Fibroblast of peridontal ligament (primary cell): ENCODE data around the gene ROBO2.

Source experiments
- DNase-seq: peaks from one replicate; pipeline ENCODE4 v3.0.0-alpha.2; 2010; ENCODE audit errors: extremely low read depth

ROBO2 gene

DNA sequence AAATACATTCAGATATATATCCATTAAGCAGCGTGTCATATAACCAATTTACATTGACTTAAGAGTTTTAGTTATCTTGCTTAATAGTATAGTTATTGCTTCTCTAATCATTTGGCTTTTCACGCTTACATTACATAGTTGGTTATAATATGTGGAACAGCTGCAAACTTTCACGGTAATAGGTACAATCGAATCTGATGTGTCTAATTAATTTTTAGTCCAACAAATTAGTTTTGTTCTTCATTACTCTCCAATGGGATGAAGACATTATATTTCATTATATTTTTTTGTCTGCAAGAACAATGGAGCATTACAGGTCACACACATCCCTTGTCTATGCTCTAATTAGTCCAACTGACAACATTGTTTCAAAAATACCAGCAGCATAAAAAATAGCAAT, 546.3 kb downstream of the ROBO2 start:
- no peak for DNase-seq

DNA sequence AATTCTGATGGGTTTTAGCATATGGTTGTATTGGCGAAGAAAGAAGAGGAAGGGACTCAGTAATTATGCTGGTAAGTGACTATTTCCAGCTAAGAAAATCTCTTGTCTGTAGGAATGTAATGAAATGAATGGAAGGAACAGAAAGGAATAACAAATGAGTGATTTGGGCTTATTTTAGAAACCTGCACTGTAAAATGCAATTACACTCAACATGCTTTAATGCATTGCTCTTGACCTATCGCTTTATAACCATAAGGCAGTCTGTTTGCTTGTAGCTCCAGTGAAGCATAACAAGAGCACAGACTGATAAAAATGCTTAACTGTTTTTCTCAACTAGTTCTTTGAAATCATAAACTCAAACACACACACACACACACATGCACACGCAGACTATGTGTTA, 549.0 kb downstream of the ROBO2 start:
- DNase-seq = no peak

DNA sequence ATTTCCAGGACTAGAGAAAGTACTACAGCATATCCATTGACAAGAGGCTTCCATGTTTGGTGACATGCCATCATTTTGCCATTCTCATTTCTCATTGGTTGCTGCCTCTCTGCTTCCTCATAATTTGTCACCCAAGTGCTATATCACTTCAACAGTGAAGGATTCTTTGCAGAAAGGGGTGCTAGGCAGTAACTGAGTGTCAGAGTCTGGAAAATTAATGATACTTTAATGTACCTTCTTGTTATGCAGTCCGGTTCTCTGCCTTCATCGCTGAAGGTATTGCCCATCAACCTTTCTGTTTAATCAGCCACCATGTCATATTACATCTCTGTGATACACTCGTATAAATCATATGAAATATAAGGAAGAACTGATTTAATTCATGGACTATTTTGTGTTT, 550.3 kb downstream of the ROBO2 start:
- no peak for DNase-seq

DNA sequence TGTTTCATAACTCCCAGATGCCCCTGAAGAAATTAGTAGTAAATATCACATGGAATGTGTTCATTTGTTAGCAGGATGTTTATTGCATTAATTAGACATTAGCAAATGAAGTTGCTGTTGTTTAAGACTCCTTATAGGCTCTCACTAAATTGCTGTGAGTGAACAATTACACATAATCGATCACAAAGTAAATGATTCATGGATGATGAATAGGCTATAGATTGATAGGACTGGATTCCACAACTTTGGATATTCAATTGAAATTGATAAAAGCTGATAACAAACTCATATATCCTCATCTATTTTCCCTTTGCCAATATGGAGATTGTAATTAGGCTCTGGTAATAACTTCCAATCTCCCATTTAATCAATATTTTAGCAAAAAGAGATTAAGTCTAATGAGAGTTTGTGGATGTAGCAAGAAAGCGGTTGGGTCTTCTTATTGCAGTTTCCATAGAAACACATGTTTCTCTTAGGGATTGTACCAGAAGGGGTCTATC, 555.5 kb downstream of the ROBO2 start:
- no peak for DNase-seq

DNA sequence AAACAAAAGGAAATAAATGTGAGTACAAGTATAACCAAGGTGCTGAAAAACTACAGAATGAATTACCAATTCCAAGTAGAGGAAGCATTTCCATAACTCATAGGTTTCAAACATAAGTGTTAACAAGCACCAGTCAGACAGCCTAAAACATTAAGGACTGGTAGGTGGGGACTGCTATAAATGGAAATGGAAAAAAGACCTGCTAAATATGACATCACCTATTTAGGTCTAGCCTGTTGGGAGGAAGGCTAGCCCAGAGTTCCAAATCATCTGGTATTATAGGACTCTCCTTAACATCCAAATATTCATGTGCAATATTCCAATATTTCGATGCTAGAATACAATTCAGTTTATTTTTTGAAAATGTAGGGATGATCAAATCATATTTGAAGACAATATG, 560.0 kb downstream of the ROBO2 start:
- DNase-seq = no peak

DNA sequence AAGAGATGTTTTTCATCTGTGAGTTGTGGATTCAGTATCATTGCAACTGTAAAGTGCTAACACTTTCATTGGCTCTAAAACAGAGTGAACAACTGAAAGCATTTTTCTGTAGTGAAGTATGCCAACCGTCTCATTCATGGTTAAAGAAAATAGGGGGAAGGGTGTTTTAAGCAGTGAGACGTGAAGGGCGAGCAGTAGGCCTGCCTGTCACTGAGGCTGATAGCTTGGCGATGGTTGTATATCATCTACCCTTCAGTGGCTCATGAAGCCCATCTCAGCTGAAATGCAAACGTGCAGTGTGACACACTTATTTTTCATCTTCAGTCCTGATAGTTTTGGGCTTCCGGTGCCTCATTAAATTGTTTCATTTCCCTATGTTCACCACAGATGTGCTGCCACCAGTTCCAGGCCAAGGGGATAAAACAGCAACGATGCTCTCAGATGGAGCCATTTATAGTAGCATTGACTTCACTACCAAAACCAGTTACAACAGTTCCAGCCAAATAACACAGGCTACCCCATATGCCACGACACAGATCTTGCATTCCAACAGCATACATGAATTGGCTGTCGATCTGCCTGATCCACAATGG, 562.0 kb downstream of the ROBO2 start:
- no peak for DNase-seq

DNA sequence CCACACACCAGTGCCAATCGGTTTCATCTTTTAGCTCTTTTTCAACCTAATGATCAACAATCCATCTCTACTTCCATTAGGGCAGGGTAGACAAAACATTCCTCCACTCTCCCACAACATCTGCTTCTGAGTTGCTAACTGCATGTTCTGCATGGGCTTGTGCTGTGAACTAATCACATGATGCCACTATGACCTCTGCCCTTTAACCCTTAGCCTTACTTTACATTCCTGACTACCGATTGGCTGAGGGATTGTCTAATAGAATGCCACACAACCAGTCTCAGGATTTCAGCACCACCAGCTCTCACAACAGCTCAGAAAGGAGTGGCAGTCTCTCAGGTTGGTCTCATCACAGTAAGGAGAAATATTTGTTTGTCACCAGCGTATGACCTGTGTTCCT, 562.8 kb downstream of the ROBO2 start:
- DNase-seq = no peak

DNA sequence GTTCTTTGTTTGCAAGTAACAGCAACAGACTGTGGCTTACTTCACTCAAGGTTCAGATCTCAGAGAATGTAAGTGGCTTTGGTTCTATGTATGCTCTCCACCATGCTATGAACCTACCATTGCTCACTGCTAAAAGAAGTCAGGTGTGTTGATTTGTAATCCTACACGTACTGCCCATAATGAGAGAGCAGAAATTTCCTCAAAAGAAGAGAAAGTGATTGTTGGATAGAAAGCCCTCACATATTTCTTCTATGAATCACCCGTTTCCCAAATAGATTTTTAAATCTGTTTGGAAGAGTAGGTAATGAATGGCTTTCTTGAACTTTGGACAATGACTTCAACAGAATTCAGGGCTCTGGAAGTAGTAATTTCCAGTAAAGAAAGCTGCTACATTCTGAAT, 565.4 kb downstream of the ROBO2 start:
- DNase-seq = no peak

DNA sequence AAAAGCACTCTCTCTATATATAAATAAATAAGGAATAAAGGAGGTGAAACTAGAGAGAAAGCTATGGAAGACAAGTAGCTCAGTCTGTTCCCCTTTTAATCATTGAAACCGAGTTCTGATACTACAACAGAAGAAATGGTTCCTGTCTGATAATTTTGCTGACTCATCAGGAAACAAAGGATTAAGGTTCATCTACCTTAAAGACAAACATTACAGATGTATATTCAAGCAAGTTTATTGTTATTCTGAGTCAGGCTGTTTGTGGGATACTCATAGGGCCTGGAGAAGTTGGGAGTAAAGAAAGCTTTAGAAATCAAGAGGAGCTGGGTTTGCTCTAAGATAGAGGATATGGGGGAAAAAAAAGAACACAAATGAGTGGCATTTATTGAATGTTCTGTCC, 566.0 kb downstream of the ROBO2 start:
- DNase-seq = no peak

DNA sequence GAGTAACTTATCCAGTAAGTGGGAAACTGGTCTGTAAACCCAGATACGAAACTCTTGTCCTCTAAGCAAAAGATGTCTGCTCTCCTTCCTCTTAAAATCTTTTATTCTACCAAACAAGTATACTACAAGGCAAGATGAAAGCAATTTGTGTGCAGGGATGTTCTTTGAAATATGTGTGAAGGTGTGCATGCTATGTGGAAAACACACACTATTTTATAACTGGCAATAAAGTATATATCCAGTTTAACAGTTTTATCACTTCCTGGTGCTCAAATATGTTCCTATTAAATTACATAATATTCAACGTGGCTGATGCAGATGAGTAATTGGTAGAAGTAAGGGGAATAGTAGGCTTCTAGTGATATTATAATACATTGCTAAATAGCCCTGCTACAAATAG, 566.5 kb downstream of the ROBO2 start:
- DNase-seq = no peak

DNA sequence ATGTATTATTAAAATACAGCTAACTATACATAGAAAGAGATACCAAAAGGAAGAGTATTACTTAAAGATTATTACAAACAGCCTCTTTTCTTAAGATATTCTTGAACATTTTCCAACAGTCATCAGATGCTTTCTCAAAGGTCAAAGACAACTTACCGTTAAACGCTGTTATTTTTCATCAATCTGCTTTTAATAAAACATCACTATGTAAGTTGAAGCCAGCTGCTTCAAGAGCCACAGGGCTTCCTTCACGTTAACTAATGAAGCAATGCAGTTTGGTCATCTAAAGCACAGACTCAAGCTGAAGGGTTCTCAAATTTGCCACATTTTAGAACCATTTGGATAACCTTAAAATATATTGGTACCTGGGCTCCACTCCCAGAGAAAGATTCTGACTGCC, 578.8 kb downstream of the ROBO2 start:
- no peak for DNase-seq

DNA sequence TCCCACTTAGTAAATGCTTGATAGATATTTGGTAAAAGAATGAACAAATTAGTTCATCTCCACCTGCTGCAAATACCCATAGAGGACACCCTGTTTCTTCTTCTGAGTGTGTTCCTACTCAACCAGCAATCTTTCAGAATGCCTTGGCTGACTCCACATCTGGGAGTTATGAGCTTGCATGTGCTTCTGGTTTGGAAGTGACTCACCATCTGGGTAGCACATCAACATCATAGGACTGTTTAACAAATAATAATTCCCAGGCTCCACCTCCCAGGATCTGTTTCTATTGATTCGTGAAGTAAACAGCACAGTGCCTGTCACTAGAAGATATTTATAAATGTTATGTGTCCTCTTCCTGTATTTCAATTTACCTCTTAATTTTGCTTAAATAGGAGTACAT, 580.1 kb downstream of the ROBO2 start:
- DNase-seq = no peak

DNA sequence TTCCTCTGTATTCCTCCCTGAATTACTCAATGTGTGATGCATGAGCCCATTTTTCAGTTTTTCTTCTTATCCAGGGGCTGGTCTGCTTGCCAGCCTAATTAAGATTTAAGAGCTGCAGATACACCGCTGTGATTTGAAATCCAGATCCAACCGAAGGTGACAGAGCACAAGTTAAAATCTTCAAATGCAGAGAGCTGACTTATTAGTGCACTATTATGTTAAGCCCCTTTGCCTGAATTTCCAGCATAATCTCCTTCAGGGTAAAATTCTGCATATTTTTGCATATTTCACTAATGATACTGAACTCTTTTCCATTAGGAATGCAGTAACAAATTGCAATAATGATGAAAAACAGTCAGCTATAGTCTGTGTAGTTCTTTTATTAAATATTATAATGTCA, 583.6 kb downstream of the ROBO2 start:
- no peak for DNase-seq

DNA sequence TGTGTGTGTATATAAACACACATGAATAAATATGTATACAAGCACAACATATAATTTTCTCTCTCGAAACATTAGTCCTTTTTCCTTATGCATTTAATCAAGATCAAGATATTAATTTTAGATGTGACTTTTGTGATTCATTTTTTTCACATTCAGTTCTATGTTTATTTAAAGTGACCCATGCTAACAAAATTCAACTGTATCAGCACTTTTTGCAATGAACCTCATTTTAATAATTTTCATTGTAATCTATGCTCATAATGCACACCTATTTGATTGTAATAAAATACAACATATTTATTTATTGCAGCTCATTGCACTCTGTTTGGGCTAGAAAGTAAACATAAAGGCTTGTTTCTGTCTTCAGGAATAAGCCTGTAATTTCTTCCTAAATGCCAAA, 586.3 kb downstream of the ROBO2 start:
- DNase-seq = no peak

DNA sequence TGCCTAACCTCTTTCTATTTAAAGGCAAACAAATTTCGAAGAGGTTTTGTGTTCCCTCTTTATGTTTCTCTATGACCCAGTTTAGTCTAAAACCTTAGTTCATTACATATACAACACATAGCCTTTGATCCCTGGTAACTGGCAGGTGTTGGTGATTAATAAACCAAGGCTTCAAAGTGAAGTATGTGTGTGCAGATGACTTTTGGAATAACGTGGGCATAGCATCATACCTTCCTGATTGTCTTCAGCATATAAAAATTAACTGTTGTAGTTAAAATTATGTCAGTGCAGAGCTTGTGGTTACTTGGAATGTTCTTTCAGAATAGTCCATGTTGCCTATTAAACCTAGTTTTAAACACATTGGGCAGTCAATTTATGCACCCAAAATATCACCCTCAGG, 608.3 kb downstream of the ROBO2 start:
- no peak for DNase-seq

DNA sequence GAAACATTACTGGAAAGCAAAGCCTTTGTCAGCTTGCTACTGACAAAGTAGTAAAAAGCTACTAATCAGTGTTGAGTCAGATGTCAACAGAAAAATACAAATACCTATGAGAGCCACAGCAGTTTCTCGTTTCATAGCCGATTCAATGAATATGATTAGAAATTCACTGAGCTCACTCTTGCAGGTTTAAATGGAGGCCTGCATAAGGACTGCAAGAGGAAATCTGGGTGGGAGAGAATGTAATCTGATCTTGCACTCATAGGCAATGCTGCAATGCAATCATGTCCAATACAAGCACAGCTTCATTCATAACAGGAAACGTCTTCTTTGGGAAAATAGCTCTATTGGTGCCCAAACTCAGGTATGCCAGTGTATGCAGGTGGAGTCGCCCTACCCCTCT, 608.8 kb downstream of the ROBO2 start:
- DNase-seq = no peak

DNA sequence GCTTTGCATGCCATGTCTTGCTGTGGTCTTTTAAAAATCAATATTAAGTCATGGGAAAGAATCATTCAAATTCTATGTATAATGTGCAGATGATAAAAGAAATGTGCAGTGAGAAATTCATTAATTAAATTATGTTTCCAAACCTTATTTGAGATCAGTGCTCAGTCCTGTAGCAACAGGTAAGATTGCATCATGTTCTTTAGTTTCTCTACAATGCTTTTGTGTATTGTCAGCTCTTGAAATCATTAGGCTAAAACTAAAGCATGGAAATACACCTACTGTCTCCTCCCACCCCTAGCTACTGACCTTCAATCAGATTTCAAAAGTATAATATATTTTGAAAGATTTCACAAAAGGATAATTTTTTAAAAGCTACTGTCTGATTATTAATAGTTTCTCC, 612.7 kb downstream of the ROBO2 start:
- DNase-seq = no peak

DNA sequence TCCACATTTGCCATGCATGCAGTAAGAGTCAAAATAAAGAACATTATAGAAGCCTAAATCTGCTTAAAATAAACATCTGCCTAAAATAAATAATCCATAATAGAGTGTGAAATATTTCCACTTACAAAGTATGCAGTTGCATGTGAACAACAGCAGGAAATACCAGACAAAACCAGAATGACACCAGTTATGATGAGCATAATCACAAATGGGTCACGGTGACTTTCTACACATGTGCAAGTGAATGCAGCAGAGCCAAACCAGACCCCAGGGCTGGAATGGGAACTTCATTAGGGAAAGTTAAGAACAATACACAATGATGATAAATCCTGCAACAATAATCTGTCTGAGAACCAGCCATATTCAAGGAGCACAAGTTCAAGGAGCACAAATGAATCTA, 615.5 kb downstream of the ROBO2 start:
- DNase-seq = no peak

DNA sequence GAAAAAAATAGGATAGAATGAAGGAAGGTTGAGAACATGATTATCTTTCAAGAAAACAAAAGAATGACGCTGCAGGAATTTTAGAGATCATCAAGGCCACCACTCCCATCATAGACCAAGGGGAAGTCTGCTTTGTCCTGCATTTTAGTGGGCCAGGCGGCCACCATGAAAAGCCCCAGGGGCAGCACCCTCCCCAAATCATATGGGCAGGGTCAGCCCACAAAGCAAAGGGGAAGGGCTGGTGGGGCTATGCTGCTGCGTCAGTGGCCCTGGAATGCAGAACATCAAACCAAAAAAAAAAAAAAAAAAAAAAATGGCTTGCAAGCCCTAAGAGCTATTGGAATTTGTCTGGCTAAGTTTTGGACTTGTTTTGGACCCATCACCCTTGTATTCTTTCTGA, 620.8 kb downstream of the ROBO2 start:
- no peak for DNase-seq

DNA sequence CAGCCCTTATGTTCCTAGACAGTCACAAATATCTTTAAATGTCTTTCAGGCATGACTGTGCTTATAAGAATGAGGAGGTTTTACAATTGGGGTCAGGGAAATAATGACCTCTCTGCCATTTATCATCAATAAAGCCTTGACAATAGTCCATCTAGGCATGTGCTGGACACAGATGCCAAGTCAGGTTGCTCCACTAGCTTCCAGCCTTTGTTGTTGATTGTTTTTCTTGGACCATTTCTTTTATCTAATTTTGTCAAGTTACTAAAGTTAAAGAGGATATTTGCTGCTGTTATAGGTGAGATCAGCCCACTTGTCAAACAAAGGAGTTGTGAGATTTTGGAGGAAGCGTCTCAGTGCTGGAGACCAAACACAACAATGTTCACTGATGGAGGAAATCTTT, 628.0 kb downstream of the ROBO2 start:
- no peak for DNase-seq

DNA sequence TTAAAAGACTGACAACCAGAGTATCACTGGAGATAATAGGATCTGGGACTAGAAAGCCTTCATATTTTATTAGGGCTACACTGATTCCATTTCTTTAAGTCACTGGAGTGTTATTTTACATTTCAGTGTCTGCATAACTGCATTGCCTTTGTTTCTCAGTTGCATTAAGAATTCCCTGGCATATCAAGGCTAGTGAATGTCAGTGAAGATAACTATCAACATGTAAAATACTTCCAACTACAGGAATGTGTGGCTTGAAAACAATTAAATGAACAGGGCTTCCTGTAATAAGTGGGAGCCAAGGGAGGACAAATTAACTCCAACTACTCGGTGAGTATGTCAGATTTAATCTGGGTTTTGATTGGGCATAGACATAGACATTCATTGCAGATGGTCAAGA, 628.5 kb downstream of the ROBO2 start:
- no peak for DNase-seq

DNA sequence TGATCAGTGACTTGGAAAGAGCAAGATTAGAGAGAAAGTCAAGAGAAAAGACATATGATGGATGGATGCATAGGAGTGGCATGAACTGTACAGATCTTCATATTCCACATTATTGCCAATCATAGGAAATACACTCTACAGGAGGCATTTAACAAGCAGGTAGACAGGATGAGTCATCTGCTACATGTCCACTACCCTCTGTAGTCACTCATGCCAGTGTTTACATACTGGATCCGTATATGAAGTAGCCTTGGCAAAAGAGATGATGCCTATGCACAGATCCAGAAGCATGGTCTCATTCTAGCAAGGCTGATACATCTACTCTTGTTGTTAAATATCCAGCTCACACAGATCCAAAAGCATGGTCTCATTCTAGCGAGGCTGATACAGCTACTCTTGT, 632.1 kb downstream of the ROBO2 start:
- no peak for DNase-seq

DNA sequence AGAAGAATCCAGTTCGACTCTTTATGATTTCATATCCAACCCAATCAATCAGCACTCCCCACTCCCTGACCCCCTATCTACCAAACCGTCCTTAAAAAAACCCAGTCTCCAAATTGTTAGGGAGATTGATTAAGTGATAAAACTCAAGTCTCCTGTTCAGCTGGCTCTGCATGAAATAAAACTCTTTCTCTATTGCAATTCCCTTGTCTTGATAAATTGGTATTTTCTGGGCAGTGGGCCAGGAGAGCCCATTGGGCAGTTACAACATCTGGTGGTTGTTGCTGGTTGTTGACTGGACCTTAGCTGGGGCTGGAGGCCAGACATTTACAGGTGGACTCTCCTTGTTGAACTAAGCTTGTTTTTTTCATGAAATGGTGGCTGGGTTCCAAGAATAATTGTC, 642.3 kb downstream of the ROBO2 start:
- DNase-seq = no peak

DNA sequence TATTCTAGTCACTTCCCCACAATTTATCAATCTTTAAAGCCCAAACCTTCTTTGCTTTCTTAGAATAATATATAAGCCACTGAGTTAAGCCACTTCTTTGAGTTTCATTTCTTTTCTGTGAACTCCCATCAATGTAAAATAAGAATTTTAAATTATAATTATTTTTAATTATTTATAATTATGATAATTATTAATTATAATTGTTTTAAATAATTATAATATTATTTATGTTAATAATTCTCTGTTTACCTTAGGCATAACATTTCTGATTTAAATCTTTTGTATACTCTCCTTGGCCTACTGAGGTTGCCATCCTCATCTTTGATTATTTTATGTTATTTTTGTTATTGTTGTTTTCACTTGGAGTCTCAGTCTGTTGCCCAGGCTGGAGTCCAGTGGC, 644.2 kb downstream of the ROBO2 start:
- no peak for DNase-seq

DNA sequence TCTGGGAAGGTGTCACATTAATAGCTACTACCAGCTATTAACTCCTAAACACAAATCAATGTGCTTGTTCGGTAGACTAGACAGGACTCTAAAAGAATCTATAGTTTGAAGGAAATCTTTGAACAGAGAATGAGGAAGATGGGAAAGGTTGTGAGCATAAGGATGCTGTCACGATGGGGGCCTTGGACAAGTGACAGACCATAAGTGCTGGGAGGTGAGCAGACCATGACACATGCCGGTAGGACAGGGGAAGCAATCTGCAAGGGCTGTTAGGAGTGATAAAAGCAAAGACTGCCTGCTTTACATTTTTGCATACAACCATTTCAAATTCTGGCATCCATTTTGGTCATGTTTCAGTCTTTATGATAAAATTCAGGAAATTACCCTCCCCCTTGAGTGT, 645.8 kb downstream of the ROBO2 start:
- no peak for DNase-seq
